ENCODE measurements around the gene NINJ1.

The NINJ1 gene

GRCh38 chr9:93094658-93095204, 39.3 kb downstream of the NINJ1 start:
- Histone ChIP-seq H3K79me2 (peaks cover 5% of the 10 kb centered on the region), H3K4me3 (ENCODE audit: low read depth, low read length) (peak overlapping the region; percentile 50), H3K4me1 (peaks cover 9% of the 10 kb centered on the region)

GRCh38 chr9:93093877-93094657, 40.0 kb downstream of the NINJ1 start:
- Histone ChIP-seq H3K9ac (no peak overlapping the region), H3K4me3 (ENCODE audit: low read depth, low read length) (no peak overlapping the region), H3K4me1 (peaks cover 9% of the 10 kb centered on the region)

More at GRCh38 chr9:93094658-93095204, 39.3 kb downstream of the NINJ1 start:
- Histone ChIP-seq H3K9me3 (ENCODE audit: control insufficient read depth, low read length) (no peaks in the 10 kb centered on the region), H3K27me3 (ENCODE audit: control insufficient read depth, insufficient read depth, low read length) (no peaks in the 10 kb centered on the region), H3K36me3 (ENCODE audit: control insufficient read depth, insufficient read depth, low read length) (no peaks in the 10 kb centered on the region), H3K27ac (peak overlapping the region; percentile 84), H3K9ac (no peak overlapping the region), H2AFZ (peak overlapping the region; percentile 74), H3K4me2 (ENCODE audit: low read length) (peak overlapping the region; percentile 76)
- TF ChIP-seq, protein P1, sequence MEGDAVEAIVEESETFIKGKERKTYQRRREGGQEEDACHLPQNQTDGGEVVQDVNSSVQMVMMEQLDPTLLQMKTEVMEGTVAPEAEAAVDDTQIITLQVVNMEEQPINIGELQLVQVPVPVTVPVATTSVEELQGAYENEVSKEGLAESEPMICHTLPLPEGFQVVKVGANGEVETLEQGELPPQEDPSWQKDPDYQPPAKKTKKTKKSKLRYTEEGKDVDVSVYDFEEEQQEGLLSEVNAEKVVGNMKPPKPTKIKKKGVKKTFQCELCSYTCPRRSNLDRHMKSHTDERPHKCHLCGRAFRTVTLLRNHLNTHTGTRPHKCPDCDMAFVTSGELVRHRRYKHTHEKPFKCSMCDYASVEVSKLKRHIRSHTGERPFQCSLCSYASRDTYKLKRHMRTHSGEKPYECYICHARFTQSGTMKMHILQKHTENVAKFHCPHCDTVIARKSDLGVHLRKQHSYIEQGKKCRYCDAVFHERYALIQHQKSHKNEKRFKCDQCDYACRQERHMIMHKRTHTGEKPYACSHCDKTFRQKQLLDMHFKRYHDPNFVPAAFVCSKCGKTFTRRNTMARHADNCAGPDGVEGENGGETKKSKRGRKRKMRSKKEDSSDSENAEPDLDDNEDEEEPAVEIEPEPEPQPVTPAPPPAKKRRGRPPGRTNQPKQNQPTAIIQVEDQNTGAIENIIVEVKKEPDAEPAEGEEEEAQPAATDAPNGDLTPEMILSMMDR (IDR thresholded peaks at IDR 0.05) = no peak

GRCh38 chr9:93093127-93093876, 40.7 kb downstream of the NINJ1 start:
- TF ChIP-seq, protein P1 (IDR thresholded peaks at IDR 0.05) = no peak
- H3K27ac ChIP-seq = peak overlapping the region; percentile 53
- H3K4me3 ChIP-seq (ENCODE audit: low read depth, low read length) = no peak overlapping the region
- peak overlapping the region; percentile 69 for H2AFZ ChIP-seq
- H3K79me2 ChIP-seq = peaks cover 2% of the 10 kb centered on the region
- H3K9ac ChIP-seq = no peak overlapping the region
- H3K4me2 ChIP-seq (ENCODE audit: low read length) = peak overlapping the region; percentile 40
- peaks cover 9% of the 10 kb centered on the region for H3K4me1 ChIP-seq
- H3K36me3 ChIP-seq (ENCODE audit: control insufficient read depth, insufficient read depth, low read length) = no peaks in the 10 kb centered on the region
- H3K27me3 ChIP-seq (ENCODE audit: control insufficient read depth, insufficient read depth, low read length) = no peaks in the 10 kb centered on the region
- H3K9me3 ChIP-seq (ENCODE audit: control insufficient read depth, low read length) = no peaks in the 10 kb centered on the region

More at GRCh38 chr9:93093877-93094657, 40.0 kb downstream of the NINJ1 start:
- peak overlapping the region; percentile 69 for H2AFZ ChIP-seq
- H3K79me2 ChIP-seq = peaks cover 2% of the 10 kb centered on the region
- H3K36me3 ChIP-seq (ENCODE audit: control insufficient read depth, insufficient read depth, low read length) = no peaks in the 10 kb centered on the region
- H3K27me3 ChIP-seq (ENCODE audit: control insufficient read depth, insufficient read depth, low read length) = no peaks in the 10 kb centered on the region
- no peak overlapping the region for H3K4me2 ChIP-seq (ENCODE audit: low read length)
- no peaks in the 10 kb centered on the region for H3K9me3 ChIP-seq (ENCODE audit: control insufficient read depth, low read length)
- H3K27ac ChIP-seq = peak overlapping the region; percentile 84
- TF ChIP-seq, protein P1 (IDR thresholded peaks at IDR 0.05) = no peak

DNA sequence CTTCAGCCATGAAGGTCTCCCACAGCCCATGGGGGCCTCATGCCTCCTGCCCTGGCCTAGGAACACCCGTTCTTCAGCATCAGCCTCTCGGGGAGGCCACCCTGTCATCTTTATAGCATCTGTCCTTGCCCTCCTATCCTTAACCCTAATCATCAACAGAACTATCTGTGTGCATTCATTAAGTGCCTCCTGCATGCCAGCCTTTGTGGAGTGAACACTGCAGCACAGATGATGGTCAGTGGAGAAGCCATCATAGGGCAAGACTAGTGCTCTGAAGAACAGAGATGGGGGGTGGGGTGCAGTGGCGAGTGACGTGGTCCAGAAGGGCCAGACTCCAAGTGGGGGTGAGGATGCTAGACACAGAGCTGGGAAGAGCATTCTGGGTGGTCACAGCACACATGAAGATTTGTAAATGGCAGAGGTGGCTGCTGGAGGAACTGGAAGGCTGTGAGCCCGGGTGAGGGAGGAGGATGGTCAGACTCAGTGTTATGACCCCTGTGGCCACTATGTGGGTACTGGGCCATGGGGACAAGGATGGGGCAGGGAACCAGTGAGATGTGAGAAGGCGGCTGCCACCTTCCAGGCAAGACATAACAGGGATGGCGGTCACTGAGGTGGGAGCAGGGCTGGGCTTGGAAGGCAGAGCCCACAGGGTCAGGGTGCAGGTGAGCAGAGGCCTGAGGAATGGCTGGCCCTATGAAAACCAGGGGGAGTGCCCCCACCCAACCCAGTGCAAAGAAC, 41.6 kb downstream of the NINJ1 start:
- no peak overlapping the region for H3K4me2 ChIP-seq (ENCODE audit: low read length)
- no peaks in the 10 kb centered on the region for H3K36me3 ChIP-seq (ENCODE audit: control insufficient read depth, insufficient read depth, low read length)
- TF ChIP-seq, protein P1 (IDR thresholded peaks at IDR 0.05) = no peak
- no peak overlapping the region for H2AFZ ChIP-seq
- peaks cover 9% of the 10 kb centered on the region for H3K4me1 ChIP-seq
- H3K9ac ChIP-seq = no peak overlapping the region
- no peak overlapping the region for H3K4me3 ChIP-seq (ENCODE audit: low read depth, low read length)
- peak overlapping the region; percentile 53 for H3K27ac ChIP-seq
- H3K27me3 ChIP-seq (ENCODE audit: control insufficient read depth, insufficient read depth, low read length) = no peaks in the 10 kb centered on the region
- peaks cover 2% of the 10 kb centered on the region for H3K79me2 ChIP-seq
- H3K9me3 ChIP-seq (ENCODE audit: control insufficient read depth, low read length) = no peaks in the 10 kb centered on the region
